ENCODE measurements around the gene SESN3.
"Not testable (repeated sequence)": the region's sequence is repeated elsewhere in the genome, so short reads cannot be mapped to it uniquely, and the experiment has no call there.

SESN3 gene

GRCh38 chr11:95150956-95151684 is 79.9 kb downstream of the SESN3 start:
- peak; percentile 92 for DNase-seq (ENCODE audit: low spot score)

GRCh38 chr11:95149651-95150364 is 81.2 kb downstream of the SESN3 start:
- DNase-seq (ENCODE audit: low spot score), result no peak

GRCh38 chr11:95148938-95149337 is 82.1 kb downstream of the SESN3 start:
- no peak for DNase-seq (ENCODE audit: low spot score)

- no peak for DNase-seq (ENCODE audit: low spot score)
Observed at GRCh38 chr11:95148406-95148805, 82.6 kb downstream of the SESN3 start.

- peak; percentile 87 for DNase-seq (ENCODE audit: low spot score)
Observed at GRCh38 chr11:95147364-95147905, 83.6 kb downstream of the SESN3 start.

GRCh38 chr11:95145430-95146060 is 85.5 kb downstream of the SESN3 start:
- DNase-seq (ENCODE audit: low spot score), result no peak

GRCh38 chr11:95144313-95145235 is 86.4 kb downstream of the SESN3 start:
- no peak for DNase-seq (ENCODE audit: low spot score)

GRCh38 chr11:95143106-95143681 is 87.8 kb downstream of the SESN3 start:
- peak; percentile 62 for DNase-seq (ENCODE audit: low spot score)

- DNase-seq (ENCODE audit: low spot score), result peak; percentile 19
Observed at GRCh38 chr11:95142431-95142830, 88.6 kb downstream of the SESN3 start.

- DNase-seq (ENCODE audit: low spot score), result no peak
Observed at GRCh38 chr11:95140397-95141033, 90.5 kb downstream of the SESN3 start.

- DNase-seq (ENCODE audit: low spot score), result no peak
Observed at GRCh38 chr11:95138448-95138847, 92.6 kb downstream of the SESN3 start.

- no peak for DNase-seq (ENCODE audit: low spot score)
Observed at GRCh38 chr11:95137299-95137698, 93.7 kb downstream of the SESN3 start.

- DNase-seq (ENCODE audit: low spot score), result not testable (repeated sequence)
Observed at GRCh38 chr11:95136747-95137146, 94.3 kb downstream of the SESN3 start.

GRCh38 chr11:95135880-95136279 is 95.1 kb downstream of the SESN3 start:
- no peak for DNase-seq (ENCODE audit: low spot score)

- DNase-seq (ENCODE audit: low spot score), result no peak
Observed at GRCh38 chr11:95135155-95135554, 95.8 kb downstream of the SESN3 start.

- peak; percentile 66 for DNase-seq (ENCODE audit: low spot score)
Observed at GRCh38 chr11:95134491-95134890, 96.5 kb downstream of the SESN3 start.

GRCh38 chr11:95132956-95133355 is 98.0 kb downstream of the SESN3 start:
- DNase-seq (ENCODE audit: low spot score), result no peak

GRCh38 chr11:95128602-95129001 is 102.4 kb downstream of the SESN3 start:
- no peak for DNase-seq (ENCODE audit: low spot score)

- no peak for DNase-seq (ENCODE audit: low spot score)
Observed at GRCh38 chr11:95123556-95123955, 107.4 kb downstream of the SESN3 start.

GRCh38 chr11:95121698-95122097 is 109.3 kb downstream of the SESN3 start:
- no peak for DNase-seq (ENCODE audit: low spot score)
